IMR-90 (cell line): ENCODE results near the gene RAB27A. TPM values are rescaled to one million over a fixed set of nuclear protein-coding genes. Genes with fewer than 3 reads are reported as not detected.

Experiments
- ATAC-seq: fragments of 200-7000 bp; cut with Tn5 transposase; 2 replicates; pipeline ENCODE4 v1.9.1; 2020; ENCODE audit warnings: low read depth, mild to moderate bottlenecking, moderate library complexity
- BruUV-seq: library from RNA; stranded (reverse); fragments of 400-500 nt; replicated peaks from 2 replicates; lab custom pipeline; 2021; lab: Mats Ljungman, UMichigan
- CTCF ChIA-PET: fragments of 300-600 bp; formaldehyde crosslinking; extraction: SDS; loops from one replicate; lab custom pipeline; 2021; ENCODE audit warnings: antibody characterized with exemption; lab: Yijun Ruan, JAX
- POLR2A ChIA-PET: fragments of 300-600 bp; sonication (Branson Sonifier 250); formaldehyde crosslinking; loops from one replicate; lab custom pipeline; 2022; ENCODE audit warnings: antibody characterized with exemption; ENCODE audit not compliant: unreplicated experiment; lab: Charles Lee
- DNase-seq: peaks from one replicate; pipeline ENCODE4 v3.0.0; 2013
- H2AFZ ChIP-seq: replicated peaks from 2 replicates; pipeline ENCODE3; 2013; ENCODE audit warnings: low read length, mild to moderate bottlenecking; ENCODE audit not compliant: poor library complexity
- H2AK5ac ChIP-seq: 2 replicates; pipeline ENCODE4 v1.6.1; 2013; ENCODE audit warnings: low read depth, low read length, inconsistent platforms
- H2AK9ac ChIP-seq: replicated peaks from 2 replicates; pipeline ENCODE3; 2013; ENCODE audit warnings: mild to moderate bottlenecking, low read depth, low read length, moderate library complexity; ENCODE audit not compliant: poor library complexity
- H2BK120ac ChIP-seq: 2 replicates; pipeline ENCODE4 v1.6.1; 2013; ENCODE audit warnings: low read depth, low read length, inconsistent platforms
- H2BK15ac ChIP-seq: 3 replicates; pipeline ENCODE4 v1.6.1; 2013; ENCODE audit warnings: low read depth, low read length, inconsistent platforms
- H2BK20ac ChIP-seq: 2 replicates; pipeline ENCODE4 v1.6.1; 2013; ENCODE audit warnings: low read depth, mild to moderate bottlenecking, inconsistent platforms, low read length, moderate library complexity
- H2BK5ac ChIP-seq: 2 replicates; pipeline ENCODE4 v1.6.1; 2013; ENCODE audit warnings: mild to moderate bottlenecking, low read depth, low read length, inconsistent platforms; ENCODE audit not compliant: poor library complexity, severe bottlenecking
- H3K14ac ChIP-seq: replicated peaks from 2 replicates; pipeline ENCODE4 v1.6.1; 2013; ENCODE audit warnings: low read depth, low read length, inconsistent platforms
- H3K18ac ChIP-seq: 2 replicates; pipeline ENCODE4 v1.6.1; 2013; ENCODE audit warnings: low read depth, low read length, control low read depth
- H3K23ac ChIP-seq: 2 replicates; pipeline ENCODE4 v1.6.1; 2013; ENCODE audit warnings: low read depth, low read length, inconsistent platforms
- H3K27ac ChIP-seq: 2 replicates; pipeline ENCODE4 v1.5.1; 2013; ENCODE audit warnings: mild to moderate bottlenecking, control low read depth, low read length; ENCODE audit not compliant: insufficient read depth
- H3K27me3 ChIP-seq: 2 replicates; pipeline ENCODE4 v1.6.1; 2013; ENCODE audit warnings: low read length; ENCODE audit not compliant: control insufficient read depth, insufficient read depth
- H3K36me3 ChIP-seq: 2 replicates; pipeline ENCODE4 v1.6.1; 2013; ENCODE audit warnings: low read length, mixed read lengths; ENCODE audit not compliant: control insufficient read depth, insufficient read depth
- H3K4ac ChIP-seq: 2 replicates; pipeline ENCODE4 v1.6.1; 2013; ENCODE audit warnings: low read depth, low read length, inconsistent platforms
- H3K4me1 ChIP-seq: 2 replicates; pipeline ENCODE4 v1.6.1; 2013; ENCODE audit warnings: low read length, mixed read lengths; ENCODE audit not compliant: control insufficient read depth, insufficient read depth
- H3K4me2 ChIP-seq: 2 replicates; pipeline ENCODE4 v1.6.1; 2013; ENCODE audit warnings: low read depth, mild to moderate bottlenecking, control low read depth, low read length, moderate library complexity
- H3K4me3 ChIP-seq: 2 replicates; pipeline ENCODE4 v1.5.1; 2013; ENCODE audit warnings: low read depth, mild to moderate bottlenecking, control low read depth, low read length, moderate library complexity; ENCODE audit not compliant: insufficient read depth
- H3K56ac ChIP-seq: 2 replicates; pipeline ENCODE4 v1.6.1; 2013; ENCODE audit warnings: low read length, inconsistent platforms; ENCODE audit not compliant: insufficient read depth; ENCODE audit errors: extremely low read depth
- H3K79me1 ChIP-seq, 2 experiments: 2 replicates each; pipeline ENCODE4 v1.6.1; 2013; ENCODE audit warnings: low read length in 2 of 2, inconsistent platforms in 1 of 2, low read depth in 1 of 2
- H3K9ac ChIP-seq: 2 replicates; pipeline ENCODE4 v1.6.1; 2013; ENCODE audit warnings: low read depth, low read length, control low read depth
- H3K9me1 ChIP-seq: 2 replicates; pipeline ENCODE4 v1.6.1; 2013; ENCODE audit warnings: low read length, inconsistent platforms; ENCODE audit not compliant: insufficient read depth
- H3K9me3 ChIP-seq: 2 replicates; pipeline ENCODE4 v1.6.1; 2013; ENCODE audit warnings: low read length; ENCODE audit not compliant: control insufficient read depth, insufficient read depth
- H4K20me1 ChIP-seq: 2 replicates; pipeline ENCODE4 v1.6.1; 2013; ENCODE audit warnings: low read length, inconsistent platforms; ENCODE audit not compliant: insufficient read depth
- H4K5ac ChIP-seq: 2 replicates; pipeline ENCODE4 v1.6.1; 2013; ENCODE audit warnings: mild to moderate bottlenecking, low read depth, low read length, control low read depth
- H4K8ac ChIP-seq, 2 experiments: 2 replicates each; pipeline ENCODE4 v1.6.1; 2013; ENCODE audit warnings: low read depth in 2 of 2, low read length in 2 of 2, control low read depth in 1 of 2, inconsistent platforms in 1 of 2
- H4K91ac ChIP-seq: 2 replicates; pipeline ENCODE4 v1.6.1; 2013; ENCODE audit warnings: low read depth, low read length, inconsistent platforms; ENCODE audit not compliant: insufficient read depth
- CEBPB ChIP-seq: IDR thresholded peaks from 2 replicates; pipeline ENCODE4 v1.6.1; 2012; ENCODE audit warnings: low read depth, low read length, improper control_type of control experiment
- ELK1 ChIP-seq: fragments of 150-350 bp; IDR thresholded peaks from 2 replicates; pipeline ENCODE4 v1.6.1; 2016; ENCODE audit warnings: low read depth, mild to moderate bottlenecking, low read length, moderate library complexity, borderline replicate concordance
- FOS ChIP-seq: fragments of 150-350 bp; IDR thresholded peaks from 2 replicates; pipeline ENCODE4 v1.6.1; 2016; ENCODE audit warnings: low read depth, low read length
- POLR2A ChIP-seq: IDR thresholded peaks from 2 replicates; pipeline ENCODE4 v1.6.1; 2012; ENCODE audit warnings: mild to moderate bottlenecking, low read depth, low read length
- USF2 ChIP-seq: fragments of 150-350 bp; IDR thresholded peaks from 2 replicates; pipeline ENCODE4 v1.6.1; 2017; ENCODE audit warnings: mild to moderate bottlenecking, antibody characterized with exemption, low read length, low read depth
- whole genome bisulfite sequencing, 2 experiments: methylation state at CpG; one replicate each; pipeline versions ENCODE4 v1.1.5 to v1.1.7; 2013; ENCODE audit warnings: missing lambda C conversion rate in 2 of 2; ENCODE audit not compliant: insufficient read length in 1 of 2; ENCODE audit errors: extremely low coverage in 2 of 2; 5-methylcytosine and 5-hydroxymethylcytosine counted together
- dilution Hi-C: fragments of 300-500 bp; cut with HindIII; formaldehyde crosslinking; loops from one replicate; pipeline ENCODE4 v1.14.3; 2018; ENCODE audit warnings: low sequenced_read_pairs; ENCODE audit not compliant: unreplicated experiment
- in situ Hi-C: fragments of 300-500 bp; cut with MboI; formaldehyde crosslinking; loops from 3 replicates; pipeline ENCODE4 v1.14.3; 2019; ENCODE audit warnings: low sequenced_read_pairs, inconsistent platforms, mixed read lengths
- intact Hi-C: fragments of 100-400 bp; cut with micrococcal nuclease; formaldehyde crosslinking; loops from 2 replicates; pipeline ENCODE4 v1.10.0; 2022
- polyA plus RNA-seq, 3 experiments: library from polyadenylated mRNA; depleted of rRNA; stranded (reverse); fragments of >200 nt; gene quantifications; 2 replicates each; pipeline ENCODE4 v1.2.3, GENCODE V29; 2012; ENCODE audit warnings: low replicate concordance in 1 of 3
- total RNA-seq: library from RNA; depleted of rRNA; stranded (reverse); fragments of >200 nt; gene quantifications from 2 replicates; pipeline ENCODE4 v1.2.3, GENCODE V29; 2012
- TF ChIP-seq, protein P1 (sequence below): conservative IDR thresholded peaks from 2 replicates; pipeline ENCODE4 v1.5.1; 2012; ENCODE audit warnings: mild to moderate bottlenecking, low read depth, low read length, improper control_type of control experiment

The RAB27A gene
- total and polyA plus RNA-seq, 2 of the 4 experiments (the other 2 are of a cell fraction) = 4.8 to 13.7 TPM

GRCh38 chr15:55183679-55184078, 105.9 kb downstream of the RAB27A start:
- CTCF ChIA-PET = interaction anchor here (0.7 to 0.9 kb wide), 2 partner anchors 8 to 466 kb away, joined by 3 read pairs; no protein-coding TSS in a partner anchor

More at GRCh38 chr15:55183679-55184078, 105.9 kb downstream of the RAB27A start:
- H3K14ac ChIP-seq = no peak overlapping the region
- no peak overlapping the region for H3K4ac ChIP-seq
- BruUV-seq = no TSS peak
- no peaks in the 10 kb centered on the region for H3K27me3 ChIP-seq
- in situ Hi-C loops = no loop called here
- no peak overlapping the region for H2BK5ac ChIP-seq
- no peak overlapping the region for H3K27ac ChIP-seq
- no peak overlapping the region for H4K5ac ChIP-seq
- no peaks in the 10 kb centered on the region for H3K9me3 ChIP-seq
- WGBS, 2 experiments = no CpG with 5 or more reads among the region's 2 CpGs
- intact Hi-C loops = no loop called here
- H4K8ac ChIP-seq = no peak overlapping the region
- H2BK120ac ChIP-seq = no peak overlapping the region
- no peak overlapping the region for H2AFZ ChIP-seq
- no peak overlapping the region for H4K91ac ChIP-seq
- DNase-seq = peak; percentile 17
- H3K4me2 ChIP-seq = no peak overlapping the region
- peaks cover 17% of the 10 kb centered on the region for H3K36me3 ChIP-seq
- H2AK9ac ChIP-seq = no peak overlapping the region
- H3K9ac ChIP-seq = no peak overlapping the region
- no peaks in the 10 kb centered on the region; the same call in 1 of the 2 replicates for H3K9me1 ChIP-seq
- peak; percentile 46 for ATAC-seq
- peaks cover 9% of the 10 kb centered on the region; the same call in 1 of the 2 replicates for H4K20me1 ChIP-seq
- H3K79me1 ChIP-seq = peaks cover 7 to 17% of the 10 kb centered on the region in 2 experiments; a peak in 3 of 4 replicates
- POLR2A ChIA-PET = no interaction called here
- no peak overlapping the region for H3K23ac ChIP-seq
- no peak overlapping the region for H3K4me3 ChIP-seq
- no peak overlapping the region for H2BK15ac ChIP-seq
- no peak overlapping the region for H2AK5ac ChIP-seq
- no peak overlapping the region for H3K56ac ChIP-seq
- TF ChIP-seq POLR2A (no peak), CEBPB (no peak), ELK1 (no peak), FOS (no peak), USF2 (no peak)
- TF ChIP-seq, protein P1, sequence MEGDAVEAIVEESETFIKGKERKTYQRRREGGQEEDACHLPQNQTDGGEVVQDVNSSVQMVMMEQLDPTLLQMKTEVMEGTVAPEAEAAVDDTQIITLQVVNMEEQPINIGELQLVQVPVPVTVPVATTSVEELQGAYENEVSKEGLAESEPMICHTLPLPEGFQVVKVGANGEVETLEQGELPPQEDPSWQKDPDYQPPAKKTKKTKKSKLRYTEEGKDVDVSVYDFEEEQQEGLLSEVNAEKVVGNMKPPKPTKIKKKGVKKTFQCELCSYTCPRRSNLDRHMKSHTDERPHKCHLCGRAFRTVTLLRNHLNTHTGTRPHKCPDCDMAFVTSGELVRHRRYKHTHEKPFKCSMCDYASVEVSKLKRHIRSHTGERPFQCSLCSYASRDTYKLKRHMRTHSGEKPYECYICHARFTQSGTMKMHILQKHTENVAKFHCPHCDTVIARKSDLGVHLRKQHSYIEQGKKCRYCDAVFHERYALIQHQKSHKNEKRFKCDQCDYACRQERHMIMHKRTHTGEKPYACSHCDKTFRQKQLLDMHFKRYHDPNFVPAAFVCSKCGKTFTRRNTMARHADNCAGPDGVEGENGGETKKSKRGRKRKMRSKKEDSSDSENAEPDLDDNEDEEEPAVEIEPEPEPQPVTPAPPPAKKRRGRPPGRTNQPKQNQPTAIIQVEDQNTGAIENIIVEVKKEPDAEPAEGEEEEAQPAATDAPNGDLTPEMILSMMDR = no peak
- H3K18ac ChIP-seq = no peak overlapping the region
- H3K4me1 ChIP-seq = no peaks in the 10 kb centered on the region
- no peak overlapping the region for H2BK20ac ChIP-seq
- dilution Hi-C loops = no loop called here
